WTC11 (cell line): Measurements from ENCODE around the gene COPA. TPM values are rescaled to one million over a fixed set of nuclear protein-coding genes. Genes with fewer than 3 reads are reported as not detected.

ENCODE experiments used
- ATAC-seq: fragments of 200-7000 bp; cut with Tn5 transposase; 2 replicates; pipeline ENCODE4 v1.10.0; 2021; ENCODE audit warnings: mild to moderate bottlenecking, moderate library complexity
- CTCF ChIA-PET: fragments of 300-600 bp; sonication (Branson Sonifier 250); formaldehyde crosslinking; loops from one replicate; lab custom pipeline; 2021; ENCODE audit warnings: antibody characterized with exemption; lab: Charles Lee
- POLR2A ChIA-PET: fragments of 350-600 bp; sonication (Branson Sonifier 250); formaldehyde crosslinking; loops from one replicate; lab custom pipeline; 2021; ENCODE audit warnings: antibody characterized with exemption; lab: Charles Lee
- DNase-seq: peaks from one replicate; pipeline ENCODE4 v3.0.0; 2021; ENCODE audit warnings: low spot score
- H3K27ac Mint-ChIP-seq: 2 replicates; pipeline ENCODE4 v1.8.0; 2021; ENCODE audit warnings: mixed read lengths
- H3K27me3 Mint-ChIP-seq: 2 replicates; pipeline ENCODE4 v1.8.0; 2021; ENCODE audit warnings: low read depth, mild to moderate bottlenecking, moderate library complexity, mixed read lengths
- H3K36me3 Mint-ChIP-seq: 2 replicates; pipeline ENCODE4 v1.8.0; 2021; ENCODE audit warnings: mixed read lengths
- H3K4me1 Mint-ChIP-seq: 2 replicates; pipeline ENCODE4 v1.8.0; 2022; ENCODE audit warnings: mixed read lengths
- H3K4me3 Mint-ChIP-seq: 2 replicates; pipeline ENCODE4 v1.8.0; 2021; ENCODE audit warnings: mild to moderate bottlenecking, moderate library complexity, mixed read lengths
- H3K9me3 Mint-ChIP-seq: 2 replicates; pipeline ENCODE4 v1.8.0; 2021; ENCODE audit warnings: mixed read lengths
- ATF1 ChIP-seq: sonication (generic); formaldehyde crosslinking; IDR thresholded peaks from 2 replicates; pipeline ENCODE4 v1.8.1; 2023; ENCODE audit warnings: mild to moderate bottlenecking, moderate library complexity, missing genetic modification reagents
- EMX1 ChIP-seq: fragments of 250-450 bp; sonication (Bioruptor Pico); IDR thresholded peaks from 2 replicates; pipeline ENCODE4 v1.8.0; 2021; ENCODE audit warnings: mild to moderate bottlenecking
- ETV6 ChIP-seq: sonication (generic); formaldehyde crosslinking; IDR thresholded peaks from 2 replicates; pipeline ENCODE4 v1.8.1; 2022; ENCODE audit warnings: mild to moderate bottlenecking, missing genetic modification reagents
- GRHL2 ChIP-seq: fragments of 250-450 bp; sonication (Bioruptor Pico); IDR thresholded peaks from 2 replicates; pipeline ENCODE4 v1.8.0; 2022; ENCODE audit warnings: mild to moderate bottlenecking, moderate library complexity; ENCODE audit not compliant: insufficient replicate concordance, severe bottlenecking
- HMGA2 ChIP-seq: fragments of 250-450 bp; sonication (Bioruptor Pico); IDR thresholded peaks from 2 replicates; pipeline ENCODE4 v1.4.0; 2021; ENCODE audit warnings: mild to moderate bottlenecking, moderate library complexity
- MYBL2 ChIP-seq: sonication (generic); formaldehyde crosslinking; IDR thresholded peaks from 2 replicates; pipeline ENCODE4 v1.8.1; 2023; ENCODE audit warnings: mild to moderate bottlenecking, moderate library complexity, missing genetic modification reagents
- NFATC4 ChIP-seq: fragments of 250-450 bp; sonication (Bioruptor Pico); IDR thresholded peaks from 2 replicates; pipeline ENCODE4 v1.9.0; 2021; ENCODE audit warnings: mild to moderate bottlenecking
- NFE2L1 ChIP-seq: sonication (generic); formaldehyde crosslinking; IDR thresholded peaks from 2 replicates; pipeline ENCODE4 v1.8.1; 2023; ENCODE audit warnings: missing genetic modification reagents
- NR2C2 ChIP-seq: sonication (generic); formaldehyde crosslinking; IDR thresholded peaks from 2 replicates; pipeline ENCODE4 v1.8.0; 2022; ENCODE audit warnings: mild to moderate bottlenecking, missing genetic modification reagents
- RORB ChIP-seq: fragments of 250-450 bp; sonication (Bioruptor Pico); IDR thresholded peaks from 2 replicates; pipeline ENCODE4 v1.9.0; 2021; ENCODE audit warnings: mild to moderate bottlenecking
- SMAD4 ChIP-seq: sonication (generic); formaldehyde crosslinking; IDR thresholded peaks from 2 replicates; pipeline ENCODE4 v1.8.0; 2022; ENCODE audit warnings: mild to moderate bottlenecking, missing genetic modification reagents
- SP1 ChIP-seq: sonication (generic); formaldehyde crosslinking; conservative IDR thresholded peaks from 2 replicates; pipeline ENCODE4 v1.8.1; 2022; ENCODE audit warnings: missing genetic modification reagents
- ZNF219 ChIP-seq: sonication (generic); formaldehyde crosslinking; IDR thresholded peaks from 2 replicates; pipeline ENCODE4 v1.8.0; 2023; ENCODE audit warnings: missing genetic modification reagents, mild to moderate bottlenecking, borderline replicate concordance
- ZNF232 ChIP-seq: sonication (generic); formaldehyde crosslinking; IDR thresholded peaks from 2 replicates; pipeline ENCODE4 v1.8.0; 2022; ENCODE audit warnings: mild to moderate bottlenecking, missing genetic modification reagents
- ZNF425 ChIP-seq: fragments of 250-450 bp; sonication (Bioruptor Pico); conservative IDR thresholded peaks from 2 replicates; pipeline ENCODE4 v1.9.0; 2021; ENCODE audit warnings: mild to moderate bottlenecking
- ZNF512 ChIP-seq: sonication (generic); formaldehyde crosslinking; IDR thresholded peaks from 2 replicates; pipeline ENCODE4 v1.8.1; 2022; ENCODE audit warnings: missing genetic modification reagents, borderline replicate concordance
- total RNA-seq: library from RNA; stranded (reverse); gene quantifications from 3 replicates; pipeline ENCODE4 v1.2.3, GENCODE V29; 2021
- TF ChIP-seq, protein P1 (sequence below): sonication (generic); formaldehyde crosslinking; IDR thresholded peaks from 2 replicates; pipeline ENCODE4 v1.8.0; 2022; ENCODE audit warnings: mild to moderate bottlenecking, missing genetic modification reagents
- TF ChIP-seq, protein P2 (sequence below): sonication (generic); formaldehyde crosslinking; IDR thresholded peaks from 2 replicates; pipeline ENCODE4 v1.8.1; 2022; ENCODE audit warnings: mild to moderate bottlenecking, moderate library complexity, missing genetic modification reagents
- TF ChIP-seq, protein P3 (sequence below): sonication (generic); formaldehyde crosslinking; conservative IDR thresholded peaks from 2 replicates; pipeline ENCODE4 v1.8.1; 2022; ENCODE audit warnings: mild to moderate bottlenecking, missing genetic modification reagents
- TF ChIP-seq, protein P4 (sequence below): sonication (generic); formaldehyde crosslinking; conservative IDR thresholded peaks from 2 replicates; pipeline ENCODE4 v1.8.1; 2023; ENCODE audit warnings: mild to moderate bottlenecking, low read depth, missing genetic modification reagents, moderate library complexity
- TF ChIP-seq, protein P5 (sequence below): fragments of 250-450 bp; sonication (Bioruptor Pico); IDR thresholded peaks from 2 replicates; pipeline ENCODE4 v2.1.2; 2022; ENCODE audit warnings: mild to moderate bottlenecking, moderate library complexity
- TF ChIP-seq, protein P6 (sequence below): sonication (generic); formaldehyde crosslinking; IDR thresholded peaks from 2 replicates; pipeline ENCODE4 v1.8.1; 2022; ENCODE audit warnings: low read depth, missing genetic modification reagents, borderline replicate concordance
- TF ChIP-seq, protein P7 (sequence below): sonication (generic); formaldehyde crosslinking; IDR thresholded peaks from 2 replicates; pipeline ENCODE4 v1.8.1; 2022; ENCODE audit warnings: low read depth, mild to moderate bottlenecking, moderate library complexity, missing genetic modification reagents, borderline replicate concordance

The COPA gene
- total RNA-seq, 1 experiment from 2014 or later: 126 TPM

DNA sequence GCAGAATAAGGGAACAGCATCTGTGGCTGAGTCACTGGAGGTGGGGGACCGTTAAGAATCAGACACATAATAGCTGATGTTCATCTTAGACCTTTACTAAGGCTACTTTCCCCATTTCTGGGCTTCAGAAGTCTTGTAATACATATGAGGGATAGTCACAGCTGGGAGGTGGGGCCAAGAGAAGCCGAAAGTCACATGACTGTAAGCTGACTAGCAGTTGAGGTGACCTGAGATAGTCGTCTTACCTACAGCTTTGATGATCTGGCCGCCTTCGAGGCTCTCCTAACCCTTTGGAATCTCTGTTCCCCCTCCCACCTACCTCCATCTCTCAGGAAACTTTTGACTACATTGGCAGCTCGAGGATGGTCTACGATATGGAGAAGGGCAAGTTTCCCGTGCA is 9.5 kb upstream of the COPA start:
- POLR2A ChIA-PET: no interaction called here
- no peaks in the 10 kb centered on the region for H3K9me3 Mint-ChIP-seq
- H3K27ac Mint-ChIP-seq: no peak overlapping the region
- H3K4me1 Mint-ChIP-seq: no peaks in the 10 kb centered on the region
- CTCF ChIA-PET: interaction anchor here (0.6 to 6.2 kb wide), 7 partner anchors 10 to 64 kb away, joined by 3 to 199 read pairs (median 3); no protein-coding TSS in a partner anchor
- no peak for ATAC-seq
- no peaks in the 10 kb centered on the region for H3K27me3 Mint-ChIP-seq
- TF ChIP-seq ZNF219 (CRISPR knock-in tag) (no peak), ZNF512 (no peak), ATF1 (CRISPR knock-in tag) (no peak), EMX1 (CRISPR knock-in tag) (no peak), ETV6 (CRISPR knock-in tag) (no peak), ZNF425 (CRISPR knock-in tag) (no peak), MYBL2 (CRISPR knock-in tag) (no peak), GRHL2 (CRISPR knock-in tag) (no peak), NFE2L1 (no peak), SP1 (CRISPR knock-in tag) (no peak), RORB (CRISPR knock-in tag) (no peak), SMAD4 (CRISPR knock-in tag) (no peak), ZNF232 (CRISPR knock-in tag) (no peak), HMGA2 (no peak)
- TF ChIP-seq, protein P1, sequence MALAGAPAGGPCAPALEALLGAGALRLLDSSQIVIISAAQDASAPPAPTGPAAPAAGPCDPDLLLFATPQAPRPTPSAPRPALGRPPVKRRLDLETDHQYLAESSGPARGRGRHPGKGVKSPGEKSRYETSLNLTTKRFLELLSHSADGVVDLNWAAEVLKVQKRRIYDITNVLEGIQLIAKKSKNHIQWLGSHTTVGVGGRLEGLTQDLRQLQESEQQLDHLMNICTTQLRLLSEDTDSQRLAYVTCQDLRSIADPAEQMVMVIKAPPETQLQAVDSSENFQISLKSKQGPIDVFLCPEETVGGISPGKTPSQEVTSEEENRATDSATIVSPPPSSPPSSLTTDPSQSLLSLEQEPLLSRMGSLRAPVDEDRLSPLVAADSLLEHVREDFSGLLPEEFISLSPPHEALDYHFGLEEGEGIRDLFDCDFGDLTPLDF (CRISPR knock-in tag): no peak
- TF ChIP-seq, protein P2, sequence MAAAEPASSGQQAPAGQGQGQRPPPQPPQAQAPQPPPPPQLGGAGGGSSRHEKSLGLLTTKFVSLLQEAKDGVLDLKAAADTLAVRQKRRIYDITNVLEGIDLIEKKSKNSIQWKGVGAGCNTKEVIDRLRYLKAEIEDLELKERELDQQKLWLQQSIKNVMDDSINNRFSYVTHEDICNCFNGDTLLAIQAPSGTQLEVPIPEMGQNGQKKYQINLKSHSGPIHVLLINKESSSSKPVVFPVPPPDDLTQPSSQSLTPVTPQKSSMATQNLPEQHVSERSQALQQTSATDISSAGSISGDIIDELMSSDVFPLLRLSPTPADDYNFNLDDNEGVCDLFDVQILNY (CRISPR knock-in tag): no peak
- TF ChIP-seq, protein P3, sequence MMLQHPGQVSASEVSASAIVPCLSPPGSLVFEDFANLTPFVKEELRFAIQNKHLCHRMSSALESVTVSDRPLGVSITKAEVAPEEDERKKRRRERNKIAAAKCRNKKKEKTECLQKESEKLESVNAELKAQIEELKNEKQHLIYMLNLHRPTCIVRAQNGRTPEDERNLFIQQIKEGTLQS (CRISPR knock-in tag): no peak
- TF ChIP-seq, protein P4, sequence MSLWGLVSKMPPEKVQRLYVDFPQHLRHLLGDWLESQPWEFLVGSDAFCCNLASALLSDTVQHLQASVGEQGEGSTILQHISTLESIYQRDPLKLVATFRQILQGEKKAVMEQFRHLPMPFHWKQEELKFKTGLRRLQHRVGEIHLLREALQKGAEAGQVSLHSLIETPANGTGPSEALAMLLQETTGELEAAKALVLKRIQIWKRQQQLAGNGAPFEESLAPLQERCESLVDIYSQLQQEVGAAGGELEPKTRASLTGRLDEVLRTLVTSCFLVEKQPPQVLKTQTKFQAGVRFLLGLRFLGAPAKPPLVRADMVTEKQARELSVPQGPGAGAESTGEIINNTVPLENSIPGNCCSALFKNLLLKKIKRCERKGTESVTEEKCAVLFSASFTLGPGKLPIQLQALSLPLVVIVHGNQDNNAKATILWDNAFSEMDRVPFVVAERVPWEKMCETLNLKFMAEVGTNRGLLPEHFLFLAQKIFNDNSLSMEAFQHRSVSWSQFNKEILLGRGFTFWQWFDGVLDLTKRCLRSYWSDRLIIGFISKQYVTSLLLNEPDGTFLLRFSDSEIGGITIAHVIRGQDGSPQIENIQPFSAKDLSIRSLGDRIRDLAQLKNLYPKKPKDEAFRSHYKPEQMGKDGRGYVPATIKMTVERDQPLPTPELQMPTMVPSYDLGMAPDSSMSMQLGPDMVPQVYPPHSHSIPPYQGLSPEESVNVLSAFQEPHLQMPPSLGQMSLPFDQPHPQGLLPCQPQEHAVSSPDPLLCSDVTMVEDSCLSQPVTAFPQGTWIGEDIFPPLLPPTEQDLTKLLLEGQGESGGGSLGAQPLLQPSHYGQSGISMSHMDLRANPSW (CRISPR knock-in tag): no peak
- no peak for DNase-seq
- H3K4me3 Mint-ChIP-seq: no peak overlapping the region
- H3K36me3 Mint-ChIP-seq: peaks cover 83% of the 10 kb centered on the region

- ChIA-PET POLR2A (interaction anchor here (0.6 kb wide), 1 partner anchor 11 kb away, joined by 3 read pairs; no protein-coding TSS in a partner anchor), CTCF (interaction anchor here (1.1 to 6.2 kb wide), 6 partner anchors 11 to 65 kb away, joined by 3 to 199 read pairs (median 5); no protein-coding TSS in a partner anchor)
- Mint-ChIP-seq H3K27ac (no peak overlapping the region), H3K4me3 (no peak overlapping the region), H3K27me3 (no peaks in the 10 kb centered on the region), H3K9me3 (no peaks in the 10 kb centered on the region), H3K4me1 (no peaks in the 10 kb centered on the region), H3K36me3 (peaks cover 80% of the 10 kb centered on the region)
- ATAC-seq: no peak
- no peak for DNase-seq
- TF ChIP-seq, protein P5, sequence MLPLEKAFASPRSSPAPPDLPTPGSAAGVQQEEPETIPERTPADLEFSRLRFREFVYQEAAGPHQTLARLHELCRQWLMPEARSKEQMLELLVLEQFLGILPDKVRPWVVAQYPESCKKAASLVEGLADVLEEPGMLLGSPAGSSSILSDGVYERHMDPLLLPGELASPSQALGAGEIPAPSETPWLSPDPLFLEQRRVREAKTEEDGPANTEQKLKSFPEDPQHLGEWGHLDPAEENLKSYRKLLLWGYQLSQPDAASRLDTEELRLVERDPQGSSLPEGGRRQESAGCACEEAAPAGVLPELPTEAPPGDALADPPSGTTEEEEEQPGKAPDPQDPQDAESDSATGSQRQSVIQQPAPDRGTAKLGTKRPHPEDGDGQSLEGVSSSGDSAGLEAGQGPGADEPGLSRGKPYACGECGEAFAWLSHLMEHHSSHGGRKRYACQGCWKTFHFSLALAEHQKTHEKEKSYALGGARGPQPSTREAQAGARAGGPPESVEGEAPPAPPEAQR (CRISPR knock-in tag): no peak
- TF ChIP-seq NR2C2 (CRISPR knock-in tag) (no peak), RORB (CRISPR knock-in tag) (no peak), SMAD4 (CRISPR knock-in tag) (no peak), NFATC4 (CRISPR knock-in tag) (no peak)
- TF ChIP-seq, protein P6, sequence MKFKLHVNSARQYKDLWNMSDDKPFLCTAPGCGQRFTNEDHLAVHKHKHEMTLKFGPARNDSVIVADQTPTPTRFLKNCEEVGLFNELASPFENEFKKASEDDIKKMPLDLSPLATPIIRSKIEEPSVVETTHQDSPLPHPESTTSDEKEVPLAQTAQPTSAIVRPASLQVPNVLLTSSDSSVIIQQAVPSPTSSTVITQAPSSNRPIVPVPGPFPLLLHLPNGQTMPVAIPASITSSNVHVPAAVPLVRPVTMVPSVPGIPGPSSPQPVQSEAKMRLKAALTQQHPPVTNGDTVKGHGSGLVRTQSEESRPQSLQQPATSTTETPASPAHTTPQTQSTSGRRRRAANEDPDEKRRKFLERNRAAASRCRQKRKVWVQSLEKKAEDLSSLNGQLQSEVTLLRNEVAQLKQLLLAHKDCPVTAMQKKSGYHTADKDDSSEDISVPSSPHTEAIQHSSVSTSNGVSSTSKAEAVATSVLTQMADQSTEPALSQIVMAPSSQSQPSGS: no peak
- TF ChIP-seq, protein P7, sequence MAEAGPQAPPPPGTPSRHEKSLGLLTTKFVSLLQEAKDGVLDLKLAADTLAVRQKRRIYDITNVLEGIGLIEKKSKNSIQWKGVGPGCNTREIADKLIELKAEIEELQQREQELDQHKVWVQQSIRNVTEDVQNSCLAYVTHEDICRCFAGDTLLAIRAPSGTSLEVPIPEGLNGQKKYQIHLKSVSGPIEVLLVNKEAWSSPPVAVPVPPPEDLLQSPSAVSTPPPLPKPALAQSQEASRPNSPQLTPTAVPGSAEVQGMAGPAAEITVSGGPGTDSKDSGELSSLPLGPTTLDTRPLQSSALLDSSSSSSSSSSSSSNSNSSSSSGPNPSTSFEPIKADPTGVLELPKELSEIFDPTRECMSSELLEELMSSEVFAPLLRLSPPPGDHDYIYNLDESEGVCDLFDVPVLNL (CRISPR knock-in tag): no peak
Observed at GRCh38 chr1:160351629-160352028, 8.6 kb upstream of the COPA start.
